ENCODE data around the gene PIKFYVE.
"Not testable (repeated sequence)": the region's sequence is repeated elsewhere in the genome, so short reads cannot be mapped to it uniquely, and the experiment has no call there.

Gene PIKFYVE

DNA sequence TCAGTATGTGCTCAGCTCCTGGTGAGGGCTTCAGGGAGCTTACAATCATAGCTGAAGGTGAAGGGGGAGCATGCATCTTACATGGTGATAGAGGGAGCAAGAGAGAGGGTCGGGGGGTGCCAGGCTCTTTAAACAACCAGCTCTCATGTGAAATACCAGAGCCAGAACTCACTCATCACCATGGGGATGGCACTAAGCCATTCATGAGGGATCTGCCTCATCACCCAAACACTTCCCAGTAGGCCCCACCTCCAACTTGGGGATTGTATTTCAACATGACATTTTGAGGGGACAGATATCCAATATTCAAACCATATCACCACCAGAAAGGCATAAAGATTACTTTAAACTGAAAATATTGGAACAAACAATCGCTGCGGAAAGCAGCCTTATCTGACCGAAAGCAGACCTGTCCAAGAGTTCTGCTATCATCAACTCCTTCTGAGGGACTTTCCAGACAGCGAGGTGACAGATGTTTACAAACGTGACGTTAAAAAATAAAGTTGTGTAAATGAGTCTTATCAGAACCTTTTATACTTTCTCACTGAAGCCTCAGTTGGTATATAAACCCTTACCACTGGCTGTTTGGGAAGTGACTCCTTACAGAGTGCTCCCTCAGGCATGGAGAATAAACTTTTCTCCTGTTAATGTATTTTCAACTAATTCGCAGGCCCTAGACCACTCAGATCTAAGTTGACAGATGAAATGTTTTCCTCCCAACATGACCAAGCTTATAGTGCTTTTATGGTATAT, 105.0 kb downstream of the PIKFYVE start:
- peak; percentile 31 for DNase-seq

DNA sequence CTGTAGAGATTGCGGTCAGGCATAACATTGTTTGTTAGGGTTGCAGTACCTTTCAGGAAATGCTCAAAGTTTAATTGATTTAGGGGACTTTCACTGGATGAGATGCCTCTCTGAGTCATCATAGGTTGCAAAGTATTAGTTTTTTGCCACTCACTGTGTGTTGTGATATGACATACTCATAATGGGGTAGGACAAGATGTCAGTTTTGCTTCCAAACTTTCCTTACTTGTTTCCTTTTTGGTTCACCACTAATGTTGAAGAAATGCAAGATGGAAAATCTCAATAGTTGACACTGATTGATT, 105.5 kb downstream of the PIKFYVE start:
- DNase-seq = no peak

DNA sequence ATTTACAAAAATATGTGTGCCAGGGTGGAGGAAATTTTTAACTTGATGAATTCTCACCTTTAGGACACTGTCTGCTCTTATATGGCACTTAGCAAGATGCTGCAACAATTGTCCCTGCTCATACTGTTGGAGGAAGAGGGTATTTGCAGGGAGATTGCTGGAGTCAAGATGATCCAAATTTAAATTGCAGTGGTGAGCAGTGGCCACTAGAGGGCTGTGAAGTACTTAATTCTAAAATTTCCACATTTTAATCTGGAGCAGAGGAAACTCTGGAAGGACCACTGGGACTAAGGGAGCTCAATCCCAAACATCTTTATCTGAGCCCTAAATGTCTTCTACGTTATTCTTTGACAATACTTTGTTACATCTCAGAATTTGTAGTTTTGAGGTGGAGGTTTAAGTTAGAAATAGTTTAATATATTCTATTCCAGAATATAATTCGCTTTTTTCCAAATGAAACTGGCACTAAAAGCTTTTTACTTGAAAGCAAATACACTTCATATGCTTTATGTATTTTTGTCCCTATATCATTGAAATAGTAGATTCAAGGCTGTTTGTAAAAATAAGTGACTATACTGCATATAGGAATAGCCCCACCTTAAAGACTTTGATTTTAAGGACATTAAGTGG, 107.5 kb downstream of the PIKFYVE start:
- DNase-seq = peak; percentile 43

DNA sequence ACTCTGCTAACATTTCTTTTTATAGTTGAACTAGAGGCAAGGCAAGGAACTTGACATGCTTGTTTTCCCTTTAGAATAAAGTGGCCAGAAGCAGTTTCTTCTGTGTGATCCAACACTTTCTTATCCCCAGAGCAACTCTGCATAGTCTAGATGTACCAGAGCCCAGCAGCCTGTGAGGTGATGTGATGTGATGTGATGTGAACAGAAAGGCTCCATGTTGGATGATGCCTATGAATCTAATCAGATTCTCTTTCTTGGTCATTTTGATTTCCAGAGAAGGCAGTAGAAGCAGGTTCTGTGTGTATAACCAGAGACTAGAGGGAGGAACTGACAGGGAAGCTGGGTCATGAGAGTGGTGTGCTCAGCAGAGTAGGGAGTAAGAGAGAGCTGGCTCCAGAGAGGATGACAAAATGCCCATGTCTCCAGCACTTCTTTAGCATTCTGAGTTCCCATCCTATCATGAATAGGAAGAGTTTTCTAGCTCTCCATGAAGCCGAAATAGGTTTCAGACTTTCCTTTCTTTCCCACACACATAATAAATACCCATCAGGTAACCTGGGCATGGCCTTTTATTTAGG, 109.5 kb downstream of the PIKFYVE start:
- no peak for DNase-seq

DNA sequence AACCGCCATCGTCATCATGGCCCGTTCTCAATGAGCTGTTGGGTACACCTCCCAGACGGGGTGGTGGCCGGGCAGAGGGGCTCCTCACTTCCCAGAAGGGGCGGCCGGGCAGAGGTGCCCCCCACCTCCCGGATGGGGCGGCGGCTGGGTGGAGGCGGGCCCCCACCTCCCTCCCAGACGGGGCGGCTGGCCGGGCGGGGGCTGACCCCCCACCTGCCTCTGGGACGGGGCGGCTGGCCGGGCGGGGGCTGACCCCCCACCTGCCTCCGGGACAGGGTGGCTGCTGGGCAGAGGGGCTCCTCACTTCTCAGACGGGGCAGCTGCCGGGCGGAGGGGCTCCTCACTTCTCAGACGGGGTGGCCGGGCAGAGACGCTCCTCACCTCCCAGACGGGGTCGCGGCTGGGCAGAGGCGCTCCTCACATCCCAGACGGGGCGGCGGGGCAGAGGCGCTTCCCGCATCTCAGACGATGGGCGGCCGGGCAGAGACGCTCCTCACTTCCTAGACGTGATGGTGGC, 111.3 kb downstream of the PIKFYVE start:
- not testable (repeated sequence) for DNase-seq

GRCh38 chr2:208379192-208379591, 113.1 kb downstream of the PIKFYVE start:
- DNase-seq = no peak

- DNase-seq = no peak
Observed at GRCh38 chr2:208384637-208385036, 118.6 kb downstream of the PIKFYVE start.

DNA sequence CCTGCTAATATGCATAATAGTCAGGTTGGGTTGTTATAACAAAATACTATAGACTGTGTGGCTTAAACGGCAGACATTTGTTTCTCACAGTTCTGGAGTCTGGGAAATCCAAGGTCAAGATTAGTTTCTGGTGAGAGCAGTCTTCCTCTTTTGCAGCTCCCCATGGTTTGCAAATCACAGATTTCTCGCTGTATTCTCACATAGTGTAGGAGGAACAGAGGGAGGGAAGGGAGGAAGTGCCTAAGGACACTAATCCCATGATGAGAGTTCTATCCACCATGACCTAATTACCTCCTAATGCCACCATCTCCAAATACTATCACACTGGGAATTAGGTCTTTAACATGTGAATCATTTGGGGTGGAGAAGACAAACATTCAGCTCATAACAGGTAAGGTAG, 120.5 kb downstream of the PIKFYVE start:
- no peak for DNase-seq

- DNase-seq = no peak
Observed at GRCh38 chr2:208389940-208390339, 123.9 kb downstream of the PIKFYVE start.

- no peak for DNase-seq
Observed at GRCh38 chr2:208392300-208392699, 126.2 kb downstream of the PIKFYVE start.

- not testable (repeated sequence) for DNase-seq
Observed at GRCh38 chr2:208396796-208397195, 130.7 kb downstream of the PIKFYVE start.

GRCh38 chr2:208399201-208399600, 133.1 kb downstream of the PIKFYVE start:
- no peak for DNase-seq

GRCh38 chr2:208406474-208407451, 140.7 kb downstream of the PIKFYVE start, which contains the start of gene PTH2R:
PTH2R (plus strand) TSS chr2:208406792; CDS start chr2:208407044, 252 bp downstream.
- DNase-seq = peak; percentile 4

DNA sequence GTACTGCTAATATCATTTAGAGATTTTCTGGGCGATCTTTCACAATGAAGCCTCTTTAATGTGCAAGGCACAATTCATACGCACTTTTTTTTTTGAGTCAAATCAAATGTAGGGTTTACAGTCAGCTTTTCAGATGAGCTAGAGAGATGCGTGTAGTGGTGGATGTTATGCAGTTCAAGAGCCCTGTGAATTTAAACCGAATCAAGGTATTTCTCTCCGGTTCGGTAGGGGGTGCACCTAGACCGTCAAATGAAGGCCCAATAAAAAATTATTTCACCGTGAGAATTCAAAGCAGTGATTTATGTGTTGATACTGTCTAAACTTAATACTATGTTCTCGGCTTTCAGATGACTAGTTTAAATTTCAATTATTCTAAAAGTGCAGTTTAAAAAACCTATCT, 141.6 kb downstream of the PIKFYVE start:
- peak; percentile 3 for DNase-seq
